ENCODE measurements around the gene GRAMD4. TPM values are rescaled to one million over a fixed set of nuclear protein-coding genes. Genes with fewer than 3 reads are reported as not detected.

The GRAMD4 gene
- total RNA-seq, 1 experiment from 2014 or later: 19.8 TPM

DNA sequence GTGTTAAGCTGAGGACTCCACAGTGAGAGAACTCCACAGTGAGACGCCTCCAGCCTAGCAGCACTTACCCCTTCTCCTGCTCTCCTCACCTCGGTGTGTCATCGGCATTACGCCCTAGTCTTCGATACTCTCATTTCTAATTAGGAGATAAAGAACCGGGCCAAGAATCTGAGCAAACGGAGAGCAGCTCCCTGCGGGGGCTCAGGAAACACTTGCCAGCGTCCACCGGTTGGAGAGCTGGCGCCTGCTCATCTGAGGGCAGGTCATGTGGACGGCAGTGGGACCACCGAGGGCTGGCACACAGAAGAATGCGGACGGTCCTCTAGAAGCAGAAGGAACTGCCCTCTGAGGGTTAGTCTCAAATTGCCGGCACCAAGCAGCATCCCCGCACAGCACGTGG lies 104.9 kb downstream of the GRAMD4 start:
- no peaks in the 10 kb centered on the region for H3K23me2 ChIP-seq (ENCODE audit: insufficient read length, low read depth, low read length, poor library complexity, severe bottlenecking)
- no peak overlapping the region for H4K8ac ChIP-seq (replicated peaks; ENCODE audit: insufficient read length, low read depth, low read length)
- Mint-ChIP-seq H3K36me3 (ENCODE audit: insufficient read depth in 1 of 3, low read depth in 3 of 3) (peaks cover 2 to 17% (median 12%) of the 10 kb centered on the region in 3 experiments; a peak in 6 of 7 replicates), H3K27me3 (ENCODE audit: low read depth) (no peaks in the 10 kb centered on the region), H3K4me1 (peaks cover 0 to 9% of the 10 kb centered on the region in 2 experiments; a peak in 1 of 4 replicates), H3K4me3 (no peak overlapping the region), H3K9me3 (no peaks in the 10 kb centered on the region), H3K27ac (no peak overlapping the region)
- TF ChIP-seq, protein P1, sequence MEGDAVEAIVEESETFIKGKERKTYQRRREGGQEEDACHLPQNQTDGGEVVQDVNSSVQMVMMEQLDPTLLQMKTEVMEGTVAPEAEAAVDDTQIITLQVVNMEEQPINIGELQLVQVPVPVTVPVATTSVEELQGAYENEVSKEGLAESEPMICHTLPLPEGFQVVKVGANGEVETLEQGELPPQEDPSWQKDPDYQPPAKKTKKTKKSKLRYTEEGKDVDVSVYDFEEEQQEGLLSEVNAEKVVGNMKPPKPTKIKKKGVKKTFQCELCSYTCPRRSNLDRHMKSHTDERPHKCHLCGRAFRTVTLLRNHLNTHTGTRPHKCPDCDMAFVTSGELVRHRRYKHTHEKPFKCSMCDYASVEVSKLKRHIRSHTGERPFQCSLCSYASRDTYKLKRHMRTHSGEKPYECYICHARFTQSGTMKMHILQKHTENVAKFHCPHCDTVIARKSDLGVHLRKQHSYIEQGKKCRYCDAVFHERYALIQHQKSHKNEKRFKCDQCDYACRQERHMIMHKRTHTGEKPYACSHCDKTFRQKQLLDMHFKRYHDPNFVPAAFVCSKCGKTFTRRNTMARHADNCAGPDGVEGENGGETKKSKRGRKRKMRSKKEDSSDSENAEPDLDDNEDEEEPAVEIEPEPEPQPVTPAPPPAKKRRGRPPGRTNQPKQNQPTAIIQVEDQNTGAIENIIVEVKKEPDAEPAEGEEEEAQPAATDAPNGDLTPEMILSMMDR (conservative IDR thresholded peaks at IDR 0.05): no peak
- no peak overlapping the region for H3K56ac ChIP-seq (ENCODE audit: insufficient read length, low read depth, low read length)
- H3K9ac ChIP-seq (ENCODE audit: extremely low read depth, insufficient read length, low read length): no peak overlapping the region
- no peak overlapping the region for H2BK12ac ChIP-seq (ENCODE audit: insufficient read length, low read depth, low read length)
- H2BK20ac ChIP-seq (ENCODE audit: low read depth, low read length, poor library complexity, severe bottlenecking): no peak overlapping the region
- no peak overlapping the region for H3K4ac ChIP-seq (ENCODE audit: low read depth, low read length)
- H3K27me3 ChIP-seq (ENCODE audit: insufficient read depth, low read length): no peaks in the 10 kb centered on the region
- no peaks in the 10 kb centered on the region for H3K79me1 ChIP-seq (ENCODE audit: insufficient read depth, low read depth, low read length, poor library complexity, severe bottlenecking)
- H3K27ac ChIP-seq (ENCODE audit: insufficient read length, low read depth, low read length): no peak overlapping the region
- no peaks in the 10 kb centered on the region for H3K4me1 ChIP-seq (ENCODE audit: insufficient read depth, low read length)
- no peak overlapping the region for H3K18ac ChIP-seq (ENCODE audit: insufficient read length, low read depth, low read length)
- H3K23ac ChIP-seq (ENCODE audit: insufficient read length, low read depth, low read length): no peak overlapping the region
- H3K79me2 ChIP-seq (ENCODE audit: insufficient read depth, low read length): no peaks in the 10 kb centered on the region
- no peak overlapping the region for H3K4me2 ChIP-seq (ENCODE audit: insufficient read depth, insufficient read length, low read length)
- no peak overlapping the region for H2BK5ac ChIP-seq (ENCODE audit: insufficient read length, low read length)
- no peak overlapping the region for H2AFZ ChIP-seq (ENCODE audit: low read length)
- H4K91ac ChIP-seq (ENCODE audit: insufficient read length, low read depth, low read length): no peak overlapping the region
- H3T11ph ChIP-seq (ENCODE audit: low read length): no peak overlapping the region
- no peak overlapping the region for H4K5ac ChIP-seq (ENCODE audit: insufficient read length, low read depth, low read length)
- H3K9me3 ChIP-seq (ENCODE audit: control insufficient read depth, low read depth, low read length): no peaks in the 10 kb centered on the region
- no peak overlapping the region for H2BK120ac ChIP-seq (ENCODE audit: low read depth, low read length, poor library complexity, severe bottlenecking)
- H2BK15ac ChIP-seq (ENCODE audit: low read depth, low read length): no peak overlapping the region
- H2AK5ac ChIP-seq (ENCODE audit: insufficient read length, low read length): no peak overlapping the region
- no CpG with 5 or more reads among the region's 18 CpGs for WGBS (ENCODE audit: extremely low coverage, insufficient read length, low lambda C conversion rate)
- DNase-seq: no peak
- no peak overlapping the region for H3K14ac ChIP-seq (ENCODE audit: insufficient read depth, low read length)
- H4K20me1 ChIP-seq (ENCODE audit: control insufficient read depth, insufficient read depth, insufficient read length): peaks cover 6% of the 10 kb centered on the region

Measured in H9 (cell line).